HS-27A (cell line): ENCODE results near the gene HTR3A.
"Not testable (repeated sequence)": the region's sequence is repeated elsewhere in the genome, so short reads cannot be mapped to it uniquely, and the experiment has no call there.

Experiments
- DNase-seq: peaks from one replicate; pipeline ENCODE4 v3.0.0-alpha.2; 2012; ENCODE audit warnings: low read depth, missing footprints

Gene HTR3A

DNA sequence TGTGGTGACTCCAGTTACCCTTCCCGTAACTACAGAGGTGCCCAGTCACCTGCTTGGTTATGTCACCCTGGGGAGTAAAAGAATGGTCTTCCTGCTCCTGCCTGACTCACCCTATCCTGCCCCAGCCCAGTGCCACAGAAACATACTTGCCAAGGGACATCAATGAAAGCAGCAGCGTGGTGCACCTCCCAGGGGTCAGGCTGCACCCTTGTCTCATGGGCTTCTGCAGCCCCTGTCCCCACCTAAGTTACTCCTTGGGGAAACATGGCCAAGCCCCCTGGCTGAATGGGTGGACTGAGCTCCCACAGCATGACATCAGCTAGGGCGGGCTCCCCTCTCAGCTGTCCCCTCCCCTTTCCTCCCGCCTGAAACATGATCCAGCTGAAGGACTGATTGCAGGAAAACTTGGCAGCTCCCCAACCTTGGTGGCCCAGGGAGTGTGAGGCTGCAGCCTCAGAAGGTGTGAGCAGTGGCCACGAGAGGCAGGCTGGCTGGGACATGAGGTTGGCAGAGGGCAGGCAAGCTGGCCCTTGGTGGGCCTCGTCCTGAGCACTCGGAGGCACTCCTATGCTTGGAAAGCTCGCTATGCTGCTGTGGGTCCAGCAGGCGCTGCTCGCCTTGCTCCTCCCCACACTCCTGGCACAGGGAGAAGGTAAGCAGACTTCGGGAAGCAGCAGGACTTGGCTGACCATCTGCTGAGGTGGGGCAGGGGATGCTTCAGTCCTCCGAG is at the start of gene HTR3A:
TSS of gene HTR3A (plus strand) at position 368 of the 730 bp plus-strand sequence. CDS start at position 586, 218 bp downstream.
- DNase-seq, result no peak

DNA sequence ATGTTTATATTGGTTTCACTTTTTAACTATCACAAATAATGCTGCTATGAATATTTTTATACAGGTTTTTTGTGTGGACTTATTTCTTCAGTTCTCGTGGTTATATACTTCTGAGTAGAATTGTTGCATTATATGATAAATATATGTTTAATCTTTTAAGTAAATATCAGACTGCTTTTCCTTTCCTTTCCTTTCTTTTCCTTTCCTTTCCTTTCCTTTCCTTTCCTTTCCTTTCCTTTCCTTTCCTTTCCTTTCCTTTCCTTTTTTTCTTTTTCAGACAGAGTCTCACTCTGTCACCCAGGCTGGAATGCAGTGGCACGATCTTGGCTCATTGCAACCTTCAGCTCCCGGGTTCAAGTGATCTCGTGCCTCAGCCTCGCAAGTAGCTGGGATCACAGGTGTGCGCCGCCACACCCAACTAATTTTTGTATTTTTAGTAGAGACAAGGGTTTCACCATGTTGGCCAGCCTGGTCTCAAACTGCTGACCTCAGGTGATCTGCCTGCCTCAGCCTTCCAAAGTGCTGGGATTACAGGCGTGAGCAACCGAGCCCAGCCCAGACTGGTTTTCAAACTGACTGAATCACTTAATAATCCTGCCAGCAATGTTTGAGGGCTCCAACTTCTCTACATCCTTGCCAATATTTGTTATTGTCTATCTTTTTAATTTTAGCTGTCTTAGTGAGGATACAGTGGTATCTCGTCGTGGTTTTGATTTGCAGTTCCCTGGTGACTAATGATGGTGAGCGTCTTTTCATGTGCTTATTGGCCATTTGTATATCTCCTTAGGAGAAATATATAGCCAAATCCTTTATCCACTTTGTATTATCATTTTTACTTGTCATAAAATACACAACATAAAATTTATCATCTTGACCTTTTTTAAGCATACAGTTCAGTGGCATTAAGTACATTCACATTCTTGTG is 48.4 kb upstream of the HTR3A start:
- no peak for DNase-seq

DNA sequence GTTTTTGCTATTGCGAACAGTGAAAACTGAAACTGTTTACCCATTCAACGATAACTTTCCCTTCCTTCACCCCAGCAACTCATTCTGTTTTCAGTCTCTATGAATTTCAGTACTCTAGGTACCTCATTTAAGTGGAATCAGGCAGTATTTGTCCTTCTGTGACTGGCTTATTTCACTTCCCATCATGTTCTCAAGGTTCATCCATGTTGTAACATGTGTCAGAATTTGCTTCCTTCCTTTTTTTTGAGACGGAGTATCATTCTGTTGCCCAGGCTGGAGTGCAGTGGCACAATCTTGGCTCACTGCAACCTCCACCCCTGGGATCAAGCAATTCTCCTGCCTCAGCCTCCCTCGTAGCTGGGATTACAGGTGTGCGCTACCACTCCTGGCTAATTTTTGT is 46.6 kb upstream of the HTR3A start:
- DNase-seq, result no peak

DNA sequence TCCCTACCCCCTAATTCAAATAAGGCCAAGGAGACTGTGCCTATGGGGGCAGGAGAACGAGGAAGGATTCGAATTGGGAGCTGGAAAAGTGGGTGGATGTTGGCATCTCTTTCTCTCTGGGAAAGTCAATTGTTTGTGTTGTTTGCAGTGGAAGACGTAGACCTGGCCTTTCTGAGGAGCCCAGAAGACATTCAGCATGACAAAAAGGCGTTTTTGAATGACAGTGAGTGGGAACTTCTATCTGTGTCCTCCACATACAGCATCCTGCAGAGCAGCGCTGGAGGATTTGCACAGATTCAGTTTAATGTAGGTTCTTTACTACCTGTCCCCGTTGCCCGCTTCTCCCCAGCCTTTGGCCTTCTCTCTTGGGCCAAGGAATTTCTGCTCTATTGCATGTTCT is 42.1 kb upstream of the HTR3A start:
- no peak for DNase-seq

DNA sequence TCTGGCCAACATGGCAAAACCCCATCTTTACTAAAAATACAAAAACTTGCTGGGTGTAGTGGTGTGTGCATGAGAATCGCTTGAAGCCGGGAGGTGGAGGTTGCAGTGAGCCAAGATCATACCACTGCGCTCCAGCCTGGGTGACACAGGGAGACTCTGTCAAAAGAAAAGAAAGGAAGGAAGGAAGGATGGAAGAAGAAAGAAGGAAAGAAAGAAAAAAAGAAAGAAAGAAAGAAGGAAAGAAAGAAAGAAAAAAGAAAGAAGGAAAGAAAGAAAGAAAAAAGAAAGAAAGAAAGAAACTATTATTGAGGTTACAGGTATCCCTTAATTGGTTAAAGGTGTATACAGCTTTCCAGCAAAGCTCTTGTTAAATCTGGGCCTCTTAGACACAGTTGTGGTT is 40.7 kb upstream of the HTR3A start:
- DNase-seq, result not testable (repeated sequence)

DNA sequence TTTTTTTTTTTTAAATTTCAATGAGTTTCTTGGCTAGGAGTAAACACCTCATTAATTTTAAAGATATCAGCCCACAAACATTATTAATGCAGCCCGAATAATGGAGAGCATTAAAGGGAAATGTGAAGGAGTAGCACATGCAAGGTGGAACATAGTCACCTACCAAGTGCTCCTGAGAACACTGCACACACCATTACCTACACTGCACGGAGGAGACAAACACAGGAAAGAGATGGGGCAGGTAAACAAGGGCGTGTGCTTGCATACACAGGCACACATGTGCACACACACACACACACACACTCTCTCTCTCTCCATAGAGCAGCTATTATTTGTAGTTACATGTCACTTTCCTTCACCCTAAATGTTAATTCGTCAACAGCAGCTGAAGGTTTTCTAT is 40.1 kb upstream of the HTR3A start:
- no peak for DNase-seq

DNA sequence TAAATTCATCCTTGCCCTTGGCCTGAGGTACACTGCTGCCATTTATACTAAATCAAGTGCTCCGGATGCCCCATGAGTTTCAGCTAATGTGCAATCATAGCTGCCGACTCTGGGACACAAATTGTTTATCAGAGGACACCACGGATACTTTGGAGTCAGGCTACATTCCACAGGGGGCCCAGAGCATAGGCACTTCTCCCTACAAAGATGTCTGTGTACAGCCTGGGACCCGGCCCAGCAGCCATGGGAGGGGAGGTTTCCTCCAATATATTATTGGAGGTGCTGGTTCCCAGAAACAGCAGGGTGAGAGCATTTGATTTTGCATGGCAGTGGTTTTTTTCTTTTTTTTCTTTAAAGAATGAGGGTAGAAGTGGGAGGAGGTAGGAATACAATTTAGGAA is 39.0 kb upstream of the HTR3A start:
- DNase-seq, result no peak

DNA sequence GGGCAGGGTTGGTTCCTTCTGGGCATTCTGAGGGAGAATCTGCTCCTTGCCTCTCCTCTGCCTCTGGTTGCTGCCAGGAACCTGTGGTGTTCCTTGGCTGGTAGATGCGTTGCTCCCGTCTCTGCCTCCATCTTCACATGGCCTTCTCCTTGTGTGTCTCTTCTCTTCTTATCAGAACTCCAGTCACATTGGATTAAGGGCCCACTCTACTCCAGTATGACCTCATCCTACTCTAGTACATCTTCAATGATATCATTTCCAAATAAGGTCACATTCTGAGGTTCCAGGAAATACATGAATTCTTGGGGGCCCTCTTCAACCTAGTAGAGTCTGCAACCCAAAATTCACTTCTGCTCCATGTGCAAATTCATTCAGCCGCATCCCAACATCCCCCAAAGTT is 37.0 kb upstream of the HTR3A start:
- DNase-seq, result no peak

DNA sequence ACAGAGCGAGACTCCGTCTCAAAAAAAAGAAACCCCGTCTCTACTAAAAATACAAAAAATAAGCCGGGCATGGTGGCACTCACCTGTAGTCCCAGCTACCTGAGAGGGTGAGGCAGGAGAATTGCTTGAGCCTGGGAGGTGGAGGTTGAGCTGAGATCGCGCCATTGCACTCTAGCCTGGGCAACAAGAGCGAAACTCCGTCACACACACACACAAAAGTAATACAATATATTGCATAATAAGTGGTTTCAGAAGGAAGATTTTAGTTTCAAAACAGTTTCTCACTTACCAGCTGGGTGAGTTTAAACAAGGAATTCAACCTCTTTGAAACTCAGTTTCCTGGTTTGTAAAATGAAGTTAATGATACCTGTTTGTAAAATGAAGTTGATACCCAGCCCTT is 32.7 kb upstream of the HTR3A start:
- DNase-seq, result no peak

DNA sequence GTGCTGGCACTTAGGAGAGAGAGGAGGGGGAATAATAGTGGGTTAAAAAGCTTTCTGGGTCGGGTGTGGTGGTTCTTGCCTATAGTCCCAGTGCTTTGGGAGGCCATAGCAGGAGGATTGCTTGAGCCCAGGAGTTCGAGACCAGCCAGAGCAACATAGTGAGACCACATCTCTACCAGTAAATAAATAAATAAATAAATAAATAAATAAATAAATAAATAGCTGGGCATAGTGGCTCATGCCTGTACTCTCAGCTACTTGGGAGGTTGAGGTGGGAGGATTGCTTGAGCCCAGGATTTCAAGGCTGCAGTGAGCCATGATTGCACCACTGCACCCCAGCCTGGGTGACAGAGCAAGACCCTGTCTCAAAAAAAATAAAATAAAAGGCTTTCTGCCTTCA is 28.7 kb upstream of the HTR3A start:
- DNase-seq, result not testable (repeated sequence)

DNA sequence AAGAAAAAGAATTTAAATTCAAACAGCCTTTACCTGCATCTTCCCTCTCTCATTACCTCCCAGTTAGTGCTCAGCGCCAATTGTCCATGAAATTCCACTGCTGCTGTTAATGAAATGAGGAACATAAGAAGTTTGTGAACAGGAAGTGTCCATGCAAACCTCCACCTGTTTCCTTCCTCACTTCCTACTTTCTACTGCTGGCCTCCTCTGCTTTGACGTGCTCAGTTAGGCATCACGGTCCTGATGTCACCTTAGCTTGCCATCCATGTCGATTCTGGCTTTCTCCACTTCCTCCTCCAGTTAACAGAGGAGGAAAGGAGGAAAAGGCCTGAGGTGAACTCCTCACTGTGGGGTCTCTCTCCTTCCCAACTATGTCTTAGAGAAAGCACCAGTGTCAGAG is 26.9 kb upstream of the HTR3A start:
- no peak for DNase-seq

DNA sequence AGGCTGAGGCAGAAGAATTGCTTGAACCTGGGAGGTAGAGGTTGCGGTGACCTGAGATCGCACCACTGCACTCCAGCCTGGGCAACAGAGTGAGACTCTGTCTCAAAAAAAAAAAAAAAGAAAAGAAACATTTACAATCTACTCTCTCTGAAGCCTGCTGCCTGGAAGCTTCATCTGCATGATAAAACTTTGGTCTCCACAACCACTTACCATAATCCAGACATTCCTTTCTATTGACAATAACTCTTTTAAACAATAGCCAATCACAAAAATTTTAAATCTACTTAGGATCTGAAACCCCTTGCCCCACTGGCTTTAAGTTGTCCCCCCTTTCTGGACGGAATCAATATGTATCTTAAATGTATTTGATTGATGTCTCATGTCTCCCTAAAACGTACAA is 25.0 kb upstream of the HTR3A start:
- no peak for DNase-seq

DNA sequence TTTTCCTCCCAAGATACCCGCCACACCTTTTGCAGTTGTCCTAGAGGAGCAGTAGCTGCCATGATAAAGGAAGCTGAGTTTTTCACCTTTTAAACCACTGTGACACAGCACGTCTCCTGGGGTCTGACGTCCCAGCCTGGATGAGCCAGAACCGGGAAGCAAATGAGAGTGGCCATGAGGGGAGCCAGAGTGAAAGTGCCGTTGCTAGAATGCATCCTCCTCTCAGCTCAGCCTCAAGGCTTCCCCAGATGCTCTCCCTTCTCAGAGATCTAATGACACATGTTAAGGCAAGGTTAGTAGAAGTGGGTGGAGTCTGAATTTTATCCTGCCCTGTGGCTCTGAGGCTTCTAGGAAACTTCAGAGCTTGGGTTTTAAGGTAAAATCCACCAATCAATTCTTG is 23.4 kb upstream of the HTR3A start:
- DNase-seq, result no peak

DNA sequence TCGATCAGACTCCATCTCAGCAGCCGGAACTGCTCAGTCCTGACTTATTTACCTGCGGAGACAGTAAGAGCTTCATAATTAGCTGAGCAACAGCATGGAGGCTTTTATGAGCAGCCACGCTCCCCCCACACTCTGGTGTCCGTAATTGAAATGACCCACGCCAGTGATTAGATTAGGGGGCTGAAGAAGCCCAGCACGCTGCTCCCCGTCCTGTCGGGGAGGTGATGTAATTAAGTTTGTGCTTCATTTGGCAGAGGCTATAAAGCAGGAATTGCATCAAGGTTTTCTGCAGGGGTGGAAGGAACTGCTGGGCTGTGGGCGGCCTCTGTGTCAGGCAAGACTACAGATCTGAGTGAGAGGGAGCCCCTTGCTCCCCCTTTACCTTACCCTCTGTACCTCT is 22.8 kb upstream of the HTR3A start:
- no peak for DNase-seq

DNA sequence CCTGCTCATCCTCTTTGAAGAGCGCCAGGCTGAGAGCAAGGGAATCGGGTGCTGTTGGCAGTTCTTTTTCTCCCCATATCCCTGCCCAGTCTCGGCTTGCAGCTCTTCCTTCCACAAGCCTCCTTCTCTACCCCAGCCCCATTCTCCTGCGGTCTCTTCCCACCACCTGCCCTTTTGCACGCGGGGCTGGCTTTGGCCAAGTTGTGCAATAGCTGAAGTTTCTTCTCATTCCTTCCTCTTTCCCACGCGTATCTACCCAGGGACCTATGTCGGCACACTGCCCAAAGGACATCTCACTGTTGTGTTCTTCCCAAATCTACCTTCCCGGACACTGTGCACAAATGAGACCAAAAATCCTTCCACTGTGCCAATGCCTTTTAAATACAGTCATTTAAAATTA is 22.3 kb upstream of the HTR3A start:
- no peak for DNase-seq

DNA sequence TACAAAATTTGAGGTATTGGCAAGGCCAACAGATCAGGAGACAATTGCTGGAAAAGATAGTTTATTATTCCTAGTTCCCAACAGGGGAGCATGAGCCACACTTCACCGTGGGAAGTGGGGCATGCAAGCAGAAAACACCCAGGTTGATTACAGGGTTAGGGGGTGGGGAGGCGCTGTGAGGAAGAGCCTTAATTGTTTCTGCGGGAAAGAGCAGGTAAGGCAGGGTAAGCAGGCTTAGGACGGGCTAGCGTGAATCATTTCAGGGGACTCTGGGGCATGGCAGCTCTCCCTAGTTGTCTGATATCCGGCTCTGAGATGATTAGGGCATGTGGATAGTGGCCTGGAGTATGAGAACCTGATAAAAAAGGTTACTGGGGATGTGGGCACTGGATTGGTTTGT is 20.7 kb upstream of the HTR3A start:
- no peak for DNase-seq

DNA sequence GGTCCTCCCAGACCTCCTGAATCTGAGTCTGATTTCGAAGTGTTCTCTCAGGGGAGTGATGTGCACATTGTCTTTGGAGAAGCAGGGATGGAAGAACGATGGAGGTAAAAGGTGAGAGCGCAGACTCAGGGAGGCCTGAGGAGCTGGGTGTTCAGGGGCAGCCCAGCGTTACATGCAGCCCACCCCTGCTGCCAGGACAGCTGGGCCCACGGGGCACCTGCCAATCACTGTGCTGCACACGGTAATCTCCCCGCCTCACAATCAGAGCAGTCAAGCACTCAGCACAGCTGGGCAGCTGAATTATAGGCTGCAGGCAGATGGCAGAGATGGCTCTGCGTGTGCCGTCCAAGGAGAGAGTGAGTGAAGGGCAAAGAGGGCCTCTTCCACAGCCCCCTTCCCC is 17.9 kb upstream of the HTR3A start:
- no peak for DNase-seq

DNA sequence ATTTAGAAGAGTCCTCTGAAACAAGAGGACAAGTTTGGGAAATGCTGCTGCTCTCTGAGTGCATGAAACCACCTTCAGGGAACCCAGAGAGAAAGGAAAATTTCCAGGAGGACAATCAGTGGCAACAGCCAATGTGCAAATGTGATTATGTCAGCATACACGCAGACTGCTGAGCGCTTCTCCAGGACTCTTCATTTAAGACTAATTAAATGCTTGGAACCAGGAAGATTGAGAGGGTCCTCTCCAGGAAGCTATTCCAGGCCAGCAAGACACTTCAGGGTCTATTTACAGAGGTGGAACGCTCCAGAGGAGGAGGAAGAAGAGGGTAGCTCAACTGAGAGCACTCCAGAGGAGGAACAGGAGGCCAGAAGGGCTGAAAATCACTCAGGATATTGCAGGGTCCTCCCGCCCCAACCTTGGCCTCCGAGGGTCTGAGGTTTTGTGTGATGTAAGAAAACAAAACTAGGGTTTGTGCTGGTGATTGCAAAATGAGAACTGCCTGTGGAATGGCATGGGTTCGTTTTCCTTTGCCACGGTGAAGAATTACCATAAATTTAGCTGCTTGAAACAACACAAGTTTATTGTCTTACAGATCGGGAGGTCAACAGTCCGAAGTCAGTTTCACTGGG is 14.1 kb upstream of the HTR3A start:
- no peak for DNase-seq

DNA sequence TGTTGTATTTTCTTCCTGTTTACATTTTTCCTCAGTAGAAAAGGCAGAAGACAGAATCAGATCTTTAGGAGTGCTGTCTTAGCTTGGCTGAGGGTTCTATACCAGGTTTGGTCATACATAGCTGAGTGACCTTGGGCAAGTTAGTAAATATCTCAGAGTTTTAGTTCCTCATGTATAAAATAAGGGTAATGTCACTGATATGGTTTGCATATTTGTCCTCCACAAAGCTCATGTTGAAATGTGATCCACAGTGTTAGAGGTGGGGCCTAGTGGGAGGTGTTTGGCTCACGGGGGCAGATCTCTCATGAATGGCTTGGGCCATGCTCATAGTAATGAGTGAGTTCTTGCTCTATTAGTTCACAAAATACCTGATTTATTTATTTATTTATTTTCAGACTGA is 7.5 kb upstream of the HTR3A start:
- DNase-seq, result no peak

DNA sequence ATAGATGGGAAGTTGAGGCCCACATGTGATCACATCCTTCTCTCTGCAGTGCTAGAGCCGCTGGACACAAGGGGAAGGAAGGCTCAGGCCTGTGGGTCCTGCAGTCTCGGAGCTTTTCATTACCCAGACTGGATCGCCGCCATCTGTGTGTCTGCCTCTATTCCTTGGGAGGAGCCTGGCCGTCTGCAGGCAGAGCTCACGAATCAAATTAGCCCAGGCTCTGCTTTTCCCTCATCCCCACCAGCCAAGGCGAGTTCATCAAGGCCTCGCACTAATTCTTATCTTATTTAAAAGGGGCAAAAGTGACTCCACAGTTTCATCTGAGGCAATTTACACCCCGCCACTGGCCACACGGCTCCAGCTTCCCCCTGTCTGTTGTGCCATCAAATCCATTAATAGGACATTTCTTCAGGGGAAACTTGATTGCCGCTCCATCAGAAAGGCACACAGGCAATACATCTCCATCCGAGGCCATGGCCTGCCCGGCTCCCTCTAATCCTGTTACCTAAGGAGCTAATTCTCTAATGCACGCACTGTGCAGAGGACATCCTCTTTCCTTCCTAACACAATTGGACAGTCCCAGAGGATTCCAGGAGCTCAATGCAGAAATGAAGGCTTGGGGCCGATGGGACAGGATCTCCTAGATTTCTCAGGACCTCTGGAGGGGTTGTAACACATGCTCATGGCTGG is 3.3 kb upstream of the HTR3A start:
- DNase-seq, result no peak

DNA sequence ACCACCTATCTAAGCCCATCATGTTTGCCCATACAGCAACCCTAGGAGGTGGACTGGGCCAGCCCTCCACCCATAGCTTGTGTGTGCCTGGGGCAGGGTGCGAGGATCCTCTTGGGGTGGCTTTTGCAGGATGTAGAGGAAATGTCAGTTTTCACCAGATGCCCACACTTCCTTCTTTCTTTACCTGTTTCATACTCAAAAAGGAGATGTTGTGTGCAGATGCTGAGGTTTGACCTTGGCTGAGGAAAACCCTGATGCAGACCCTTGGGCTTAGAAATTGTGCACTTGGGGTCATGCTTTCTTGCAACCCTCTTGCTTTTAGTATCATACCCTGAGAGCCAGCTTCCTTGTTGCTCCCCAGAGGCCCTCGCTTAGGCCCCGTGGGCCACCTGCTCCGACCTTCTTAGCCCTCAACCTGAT is 2.2 kb downstream of the HTR3A start:
- DNase-seq, result no peak

DNA sequence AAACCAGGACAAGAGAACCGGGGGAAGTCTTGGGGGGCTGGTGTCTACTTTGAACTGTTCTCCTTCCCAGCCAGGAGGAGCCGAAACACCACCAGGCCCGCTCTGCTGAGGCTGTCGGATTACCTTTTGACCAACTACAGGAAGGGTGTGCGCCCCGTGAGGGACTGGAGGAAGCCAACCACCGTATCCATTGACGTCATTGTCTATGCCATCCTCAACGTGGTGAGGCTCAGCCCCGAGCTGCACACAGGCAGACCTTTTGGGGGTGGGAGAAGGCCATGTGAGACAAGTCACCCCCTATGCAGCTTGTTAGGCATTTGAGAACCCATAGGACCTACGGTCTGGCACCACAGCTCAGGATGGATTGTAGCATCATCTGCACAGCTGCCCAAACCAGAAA is 2.8 kb downstream of the HTR3A start:
- DNase-seq, result no peak
